Measurements from ENCODE around the gene FAM107A.

DNA sequence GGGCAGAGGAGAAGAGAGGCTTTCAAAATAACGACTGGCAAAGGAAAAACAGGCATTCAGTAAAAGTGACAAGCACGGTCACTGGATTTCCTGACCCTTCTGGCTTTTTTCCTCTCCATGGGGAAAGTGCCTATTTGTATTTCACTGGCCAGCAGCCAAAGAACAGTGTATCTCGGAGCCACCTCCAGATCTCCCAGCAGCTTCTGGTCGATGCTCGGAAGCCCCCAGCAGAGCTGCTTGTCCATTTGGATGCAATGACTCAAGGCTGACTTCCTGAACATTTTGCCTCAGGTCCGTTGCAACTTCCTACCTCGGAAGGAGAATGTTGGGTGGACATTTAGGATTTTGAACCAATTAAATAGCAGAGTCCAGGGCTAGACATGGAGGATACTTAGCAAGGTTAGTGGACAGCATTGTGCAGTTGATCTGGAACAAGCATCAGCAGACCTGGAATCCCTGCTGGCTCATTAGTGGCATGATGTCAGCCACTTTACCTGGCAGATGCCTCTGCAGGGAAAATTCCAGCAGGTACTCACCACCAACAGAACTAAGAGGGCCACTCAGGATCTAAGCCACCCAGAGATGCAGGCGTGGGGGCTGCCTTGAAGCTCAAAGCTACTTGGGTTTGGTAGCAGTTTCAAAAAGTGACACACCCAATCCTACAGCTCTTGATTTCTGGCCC, 1.1 kb downstream of the FAM107A start:
- TF ChIP-seq, protein P1, sequence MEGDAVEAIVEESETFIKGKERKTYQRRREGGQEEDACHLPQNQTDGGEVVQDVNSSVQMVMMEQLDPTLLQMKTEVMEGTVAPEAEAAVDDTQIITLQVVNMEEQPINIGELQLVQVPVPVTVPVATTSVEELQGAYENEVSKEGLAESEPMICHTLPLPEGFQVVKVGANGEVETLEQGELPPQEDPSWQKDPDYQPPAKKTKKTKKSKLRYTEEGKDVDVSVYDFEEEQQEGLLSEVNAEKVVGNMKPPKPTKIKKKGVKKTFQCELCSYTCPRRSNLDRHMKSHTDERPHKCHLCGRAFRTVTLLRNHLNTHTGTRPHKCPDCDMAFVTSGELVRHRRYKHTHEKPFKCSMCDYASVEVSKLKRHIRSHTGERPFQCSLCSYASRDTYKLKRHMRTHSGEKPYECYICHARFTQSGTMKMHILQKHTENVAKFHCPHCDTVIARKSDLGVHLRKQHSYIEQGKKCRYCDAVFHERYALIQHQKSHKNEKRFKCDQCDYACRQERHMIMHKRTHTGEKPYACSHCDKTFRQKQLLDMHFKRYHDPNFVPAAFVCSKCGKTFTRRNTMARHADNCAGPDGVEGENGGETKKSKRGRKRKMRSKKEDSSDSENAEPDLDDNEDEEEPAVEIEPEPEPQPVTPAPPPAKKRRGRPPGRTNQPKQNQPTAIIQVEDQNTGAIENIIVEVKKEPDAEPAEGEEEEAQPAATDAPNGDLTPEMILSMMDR (IDR thresholded peaks at IDR 0.05), result no peak
- TF ChIP-seq POLR2A (IDR thresholded peaks at IDR 0.05), result no peak
- no peak for TF ChIP-seq EP300 (IDR thresholded peaks at IDR 0.05)
- TF ChIP-seq POLR2AphosphoS5 (IDR thresholded peaks at IDR 0.05), result peak in 2 of 3 donors; percentile 33 to 38

All from stomach (tissue), 4 donors.